ENCODE data around the gene ST3GAL5. TPM values are rescaled to one million over a fixed set of nuclear protein-coding genes. Genes with fewer than 3 reads are reported as not detected.

ST3GAL5 gene
- total and polyA plus RNA-seq, 2 experiments from 2014 or later: 3.2 to 7.9 TPM

DNA sequence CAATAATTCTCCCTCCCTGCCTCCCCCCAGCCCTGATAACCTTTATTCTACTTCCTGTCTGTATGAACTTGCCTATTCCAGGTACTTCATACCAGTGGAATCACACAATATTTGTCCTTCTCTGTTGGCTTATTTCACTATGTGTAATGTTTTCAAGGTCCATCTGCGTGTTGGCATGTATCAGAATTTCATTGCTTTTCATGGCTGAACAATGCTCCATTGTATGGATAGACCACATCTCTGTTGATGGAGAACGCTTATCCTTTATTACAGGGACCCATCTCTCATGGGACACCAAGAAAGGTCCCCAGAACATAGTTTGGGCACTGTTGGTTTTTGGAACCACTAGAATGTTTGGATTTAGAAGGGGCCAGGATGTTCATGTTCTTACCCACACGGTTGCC is 94.8 kb downstream of the ST3GAL5 start:
- Histone ChIP-seq H3K4me1 (ENCODE audit: insufficient read depth) (no peaks in the 10 kb centered on the region), H3K4me3 (no peak overlapping the region), H3K79me2 (replicated peaks; ENCODE audit: insufficient read depth) (no peaks in the 10 kb centered on the region), H3K4me2 (no peak overlapping the region), H4K20me1 (replicated peaks; ENCODE audit: insufficient read depth) (no peaks in the 10 kb centered on the region), H3K27ac (ENCODE audit: low read depth) (no peak overlapping the region), H3F3A (replicated peaks; ENCODE audit: low read depth) (no peaks in the 10 kb centered on the region), H3K27me3 (ENCODE audit: insufficient read depth) (no peaks in the 10 kb centered on the region), H3K36me3 (ENCODE audit: insufficient read depth) (no peaks in the 10 kb centered on the region), H3K9me2 (ENCODE audit: insufficient read depth) (no peaks in the 10 kb centered on the region), H2AFZ (no peak overlapping the region)
- no peak for TF ChIP-seq POLR2AphosphoS5 (IDR thresholded peaks at IDR 0.05; ENCODE audit: low read depth)
- TF ChIP-seq, protein P1, sequence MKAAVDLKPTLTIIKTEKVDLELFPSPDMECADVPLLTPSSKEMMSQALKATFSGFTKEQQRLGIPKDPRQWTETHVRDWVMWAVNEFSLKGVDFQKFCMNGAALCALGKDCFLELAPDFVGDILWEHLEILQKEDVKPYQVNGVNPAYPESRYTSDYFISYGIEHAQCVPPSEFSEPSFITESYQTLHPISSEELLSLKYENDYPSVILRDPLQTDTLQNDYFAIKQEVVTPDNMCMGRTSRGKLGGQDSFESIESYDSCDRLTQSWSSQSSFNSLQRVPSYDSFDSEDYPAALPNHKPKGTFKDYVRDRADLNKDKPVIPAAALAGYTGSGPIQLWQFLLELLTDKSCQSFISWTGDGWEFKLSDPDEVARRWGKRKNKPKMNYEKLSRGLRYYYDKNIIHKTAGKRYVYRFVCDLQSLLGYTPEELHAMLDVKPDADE (IDR thresholded peaks at IDR 0.05): no peak
- TF ChIP-seq STAT1 (IDR thresholded peaks at IDR 0.05; ENCODE audit: unreplicated experiment): no peak
- TF ChIP-seq, protein P2, sequence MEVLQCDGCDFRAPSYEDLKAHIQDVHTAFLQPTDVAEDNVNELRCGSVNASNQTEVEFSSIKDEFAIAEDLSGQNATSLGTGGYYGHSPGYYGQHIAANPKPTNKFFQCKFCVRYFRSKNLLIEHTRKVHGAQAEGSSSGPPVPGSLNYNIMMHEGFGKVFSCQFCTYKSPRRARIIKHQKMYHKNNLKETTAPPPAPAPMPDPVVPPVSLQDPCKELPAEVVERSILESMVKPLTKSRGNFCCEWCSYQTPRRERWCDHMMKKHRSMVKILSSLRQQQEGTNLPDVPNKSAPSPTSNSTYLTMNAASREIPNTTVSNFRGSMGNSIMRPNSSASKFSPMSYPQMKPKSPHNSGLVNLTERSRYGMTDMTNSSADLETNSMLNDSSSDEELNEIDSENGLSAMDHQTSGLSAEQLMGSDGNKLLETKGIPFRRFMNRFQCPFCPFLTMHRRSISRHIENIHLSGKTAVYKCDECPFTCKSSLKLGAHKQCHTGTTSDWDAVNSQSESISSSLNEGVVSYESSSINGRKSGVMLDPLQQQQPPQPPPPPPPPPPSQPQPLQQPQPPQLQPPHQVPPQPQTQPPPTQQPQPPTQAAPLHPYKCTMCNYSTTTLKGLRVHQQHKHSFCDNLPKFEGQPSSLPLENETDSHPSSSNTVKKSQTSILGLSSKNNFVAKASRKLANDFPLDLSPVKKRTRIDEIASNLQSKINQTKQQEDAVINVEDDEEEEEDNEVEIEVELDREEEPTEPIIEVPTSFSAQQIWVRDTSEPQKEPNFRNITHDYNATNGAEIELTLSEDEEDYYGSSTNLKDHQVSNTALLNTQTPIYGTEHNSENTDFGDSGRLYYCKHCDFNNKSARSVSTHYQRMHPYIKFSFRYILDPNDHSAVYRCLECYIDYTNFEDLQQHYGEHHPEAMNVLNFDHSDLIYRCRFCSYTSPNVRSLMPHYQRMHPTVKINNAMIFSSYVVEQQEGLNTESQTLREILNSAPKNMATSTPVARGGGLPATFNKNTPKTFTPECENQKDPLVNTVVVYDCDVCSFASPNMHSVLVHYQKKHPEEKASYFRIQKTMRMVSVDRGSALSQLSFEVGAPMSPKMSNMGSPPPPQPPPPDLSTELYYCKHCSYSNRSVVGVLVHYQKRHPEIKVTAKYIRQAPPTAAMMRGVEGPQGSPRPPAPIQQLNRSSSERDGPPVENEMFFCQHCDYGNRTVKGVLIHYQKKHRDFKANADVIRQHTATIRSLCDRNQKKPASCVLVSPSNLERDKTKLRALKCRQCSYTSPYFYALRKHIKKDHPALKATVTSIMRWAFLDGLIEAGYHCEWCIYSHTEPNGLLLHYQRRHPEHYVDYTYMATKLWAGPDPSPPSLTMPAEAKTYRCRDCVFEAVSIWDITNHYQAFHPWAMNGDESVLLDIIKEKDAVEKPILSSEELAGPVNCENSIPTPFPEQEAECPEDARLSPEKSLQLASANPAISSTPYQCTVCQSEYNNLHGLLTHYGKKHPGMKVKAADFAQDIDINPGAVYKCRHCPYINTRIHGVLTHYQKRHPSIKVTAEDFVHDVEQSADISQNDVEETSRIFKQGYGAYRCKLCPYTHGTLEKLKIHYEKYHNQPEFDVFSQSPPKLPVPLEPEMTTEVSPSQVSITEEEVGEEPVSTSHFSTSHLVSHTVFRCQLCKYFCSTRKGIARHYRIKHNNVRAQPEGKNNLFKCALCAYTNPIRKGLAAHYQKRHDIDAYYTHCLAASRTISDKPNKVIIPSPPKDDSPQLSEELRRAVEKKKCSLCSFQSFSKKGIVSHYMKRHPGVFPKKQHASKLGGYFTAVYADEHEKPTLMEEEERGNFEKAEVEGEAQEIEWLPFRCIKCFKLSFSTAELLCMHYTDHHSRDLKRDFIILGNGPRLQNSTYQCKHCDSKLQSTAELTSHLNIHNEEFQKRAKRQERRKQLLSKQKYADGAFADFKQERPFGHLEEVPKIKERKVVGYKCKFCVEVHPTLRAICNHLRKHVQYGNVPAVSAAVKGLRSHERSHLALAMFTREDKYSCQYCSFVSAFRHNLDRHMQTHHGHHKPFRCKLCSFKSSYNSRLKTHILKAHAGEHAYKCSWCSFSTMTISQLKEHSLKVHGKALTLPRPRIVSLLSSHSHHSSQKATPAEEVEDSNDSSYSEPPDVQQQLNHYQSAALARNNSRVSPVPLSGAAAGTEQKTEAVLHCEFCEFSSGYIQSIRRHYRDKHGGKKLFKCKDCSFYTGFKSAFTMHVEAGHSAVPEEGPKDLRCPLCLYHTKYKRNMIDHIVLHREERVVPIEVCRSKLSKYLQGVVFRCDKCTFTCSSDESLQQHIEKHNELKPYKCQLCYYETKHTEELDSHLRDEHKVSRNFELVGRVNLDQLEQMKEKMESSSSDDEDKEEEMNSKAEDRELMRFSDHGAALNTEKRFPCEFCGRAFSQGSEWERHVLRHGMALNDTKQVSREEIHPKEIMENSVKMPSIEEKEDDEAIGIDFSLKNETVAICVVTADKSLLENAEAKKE (CRISPR knock-in tag; IDR thresholded peaks at IDR 0.05): no peak
- TF ChIP-seq EZH2phosphoT487 (IDR thresholded peaks at IDR 0.05; ENCODE audit: unreplicated experiment): no peak
- no peak for TF ChIP-seq ZNF331 (CRISPR knock-in tag; IDR thresholded peaks at IDR 0.05; ENCODE audit: low read depth)
- TF ChIP-seq CREB1 (CRISPR knock-in tag; IDR thresholded peaks at IDR 0.05; ENCODE audit: low read depth): no peak
- no peak for TF ChIP-seq ZNF114 (CRISPR knock-in tag; IDR thresholded peaks at IDR 0.05)
- TF ChIP-seq, protein P3, sequence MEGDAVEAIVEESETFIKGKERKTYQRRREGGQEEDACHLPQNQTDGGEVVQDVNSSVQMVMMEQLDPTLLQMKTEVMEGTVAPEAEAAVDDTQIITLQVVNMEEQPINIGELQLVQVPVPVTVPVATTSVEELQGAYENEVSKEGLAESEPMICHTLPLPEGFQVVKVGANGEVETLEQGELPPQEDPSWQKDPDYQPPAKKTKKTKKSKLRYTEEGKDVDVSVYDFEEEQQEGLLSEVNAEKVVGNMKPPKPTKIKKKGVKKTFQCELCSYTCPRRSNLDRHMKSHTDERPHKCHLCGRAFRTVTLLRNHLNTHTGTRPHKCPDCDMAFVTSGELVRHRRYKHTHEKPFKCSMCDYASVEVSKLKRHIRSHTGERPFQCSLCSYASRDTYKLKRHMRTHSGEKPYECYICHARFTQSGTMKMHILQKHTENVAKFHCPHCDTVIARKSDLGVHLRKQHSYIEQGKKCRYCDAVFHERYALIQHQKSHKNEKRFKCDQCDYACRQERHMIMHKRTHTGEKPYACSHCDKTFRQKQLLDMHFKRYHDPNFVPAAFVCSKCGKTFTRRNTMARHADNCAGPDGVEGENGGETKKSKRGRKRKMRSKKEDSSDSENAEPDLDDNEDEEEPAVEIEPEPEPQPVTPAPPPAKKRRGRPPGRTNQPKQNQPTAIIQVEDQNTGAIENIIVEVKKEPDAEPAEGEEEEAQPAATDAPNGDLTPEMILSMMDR (conservative IDR thresholded peaks at IDR 0.05; ENCODE audit: low read depth in 2 of 2): no peak
- TF ChIP-seq JUNB (IDR thresholded peaks at IDR 0.05; ENCODE audit: unreplicated experiment): no peak
- Mint-ChIP-seq H3K4me1 (0 out of 3 replicates have a peak, but pooled peaks cover 3% of the 10 kb centered on the region), H3K27ac (no peak overlapping the region), H3K27me3 (ENCODE audit: insufficient read depth, low read depth, poor library complexity) (peaks cover 10% of the 10 kb centered on the region), H3K4me3 (no peak overlapping the region), H3K36me3 (ENCODE audit: low read depth) (no peaks in the 10 kb centered on the region), H3K9me3 (no peaks in the 10 kb centered on the region)
- no peak for ATAC-seq
- DNase-seq (ENCODE audit: low spot score): no peak

All from GM23338 (cell line).